Hepatocyte (in vitro differentiated cells): Measurements from ENCODE around the gene PGK1.

Experiments used
- EZH2 ChIP-seq: fragments of 200-600 bp; sonication (generic); IDR thresholded peaks from 2 replicates; pipeline ENCODE4 v1.6.1; 2016; ENCODE audit warnings: antibody characterized with exemption, mild to moderate bottlenecking, borderline replicate concordance
- EZH2phosphoT487 ChIP-seq: fragments of 200-600 bp; sonication (generic); IDR thresholded peaks from one replicate; pipeline ENCODE4 v1.6.1; 2018; ENCODE audit warnings: antibody characterized with exemption, mild to moderate bottlenecking, low read depth, moderate library complexity; ENCODE audit not compliant: unreplicated experiment, severe bottlenecking
- TF ChIP-seq, protein P1 (sequence below): fragments of 200-600 bp; sonication (generic); IDR thresholded peaks from 2 replicates; pipeline ENCODE4 v1.5.1; 2016; ENCODE audit warnings: antibody characterized with exemption, mild to moderate bottlenecking; ENCODE audit not compliant: poor library complexity

DNA sequence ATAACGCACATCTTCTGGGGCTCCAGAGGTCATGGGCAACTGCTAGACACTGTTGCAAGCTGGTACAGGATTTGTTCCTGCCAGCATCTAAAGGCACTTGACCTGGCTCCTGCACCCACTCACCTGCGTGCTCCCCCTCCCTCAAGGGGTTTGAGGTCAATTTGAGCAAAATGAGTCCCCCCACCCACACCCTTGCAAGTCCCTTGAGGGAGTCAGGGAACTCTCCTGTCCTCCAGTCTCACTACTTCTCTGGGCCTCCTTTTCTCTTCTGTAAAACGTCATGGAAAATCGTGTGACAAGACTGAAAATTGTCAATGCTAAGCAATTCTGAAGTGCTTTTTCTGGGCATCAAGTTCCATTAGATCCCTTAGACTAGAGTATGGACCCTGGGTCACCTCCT, 39.9 kb upstream of the PGK1 start:
- TF ChIP-seq, protein P1, sequence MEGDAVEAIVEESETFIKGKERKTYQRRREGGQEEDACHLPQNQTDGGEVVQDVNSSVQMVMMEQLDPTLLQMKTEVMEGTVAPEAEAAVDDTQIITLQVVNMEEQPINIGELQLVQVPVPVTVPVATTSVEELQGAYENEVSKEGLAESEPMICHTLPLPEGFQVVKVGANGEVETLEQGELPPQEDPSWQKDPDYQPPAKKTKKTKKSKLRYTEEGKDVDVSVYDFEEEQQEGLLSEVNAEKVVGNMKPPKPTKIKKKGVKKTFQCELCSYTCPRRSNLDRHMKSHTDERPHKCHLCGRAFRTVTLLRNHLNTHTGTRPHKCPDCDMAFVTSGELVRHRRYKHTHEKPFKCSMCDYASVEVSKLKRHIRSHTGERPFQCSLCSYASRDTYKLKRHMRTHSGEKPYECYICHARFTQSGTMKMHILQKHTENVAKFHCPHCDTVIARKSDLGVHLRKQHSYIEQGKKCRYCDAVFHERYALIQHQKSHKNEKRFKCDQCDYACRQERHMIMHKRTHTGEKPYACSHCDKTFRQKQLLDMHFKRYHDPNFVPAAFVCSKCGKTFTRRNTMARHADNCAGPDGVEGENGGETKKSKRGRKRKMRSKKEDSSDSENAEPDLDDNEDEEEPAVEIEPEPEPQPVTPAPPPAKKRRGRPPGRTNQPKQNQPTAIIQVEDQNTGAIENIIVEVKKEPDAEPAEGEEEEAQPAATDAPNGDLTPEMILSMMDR: no peak
- no peak for TF ChIP-seq EZH2
- TF ChIP-seq EZH2phosphoT487: no peak
